Measurements from ENCODE around the gene NUMA1. TPM values are rescaled to one million over a fixed set of nuclear protein-coding genes. Genes with fewer than 3 reads are reported as not detected.

The NUMA1 gene, protein sequence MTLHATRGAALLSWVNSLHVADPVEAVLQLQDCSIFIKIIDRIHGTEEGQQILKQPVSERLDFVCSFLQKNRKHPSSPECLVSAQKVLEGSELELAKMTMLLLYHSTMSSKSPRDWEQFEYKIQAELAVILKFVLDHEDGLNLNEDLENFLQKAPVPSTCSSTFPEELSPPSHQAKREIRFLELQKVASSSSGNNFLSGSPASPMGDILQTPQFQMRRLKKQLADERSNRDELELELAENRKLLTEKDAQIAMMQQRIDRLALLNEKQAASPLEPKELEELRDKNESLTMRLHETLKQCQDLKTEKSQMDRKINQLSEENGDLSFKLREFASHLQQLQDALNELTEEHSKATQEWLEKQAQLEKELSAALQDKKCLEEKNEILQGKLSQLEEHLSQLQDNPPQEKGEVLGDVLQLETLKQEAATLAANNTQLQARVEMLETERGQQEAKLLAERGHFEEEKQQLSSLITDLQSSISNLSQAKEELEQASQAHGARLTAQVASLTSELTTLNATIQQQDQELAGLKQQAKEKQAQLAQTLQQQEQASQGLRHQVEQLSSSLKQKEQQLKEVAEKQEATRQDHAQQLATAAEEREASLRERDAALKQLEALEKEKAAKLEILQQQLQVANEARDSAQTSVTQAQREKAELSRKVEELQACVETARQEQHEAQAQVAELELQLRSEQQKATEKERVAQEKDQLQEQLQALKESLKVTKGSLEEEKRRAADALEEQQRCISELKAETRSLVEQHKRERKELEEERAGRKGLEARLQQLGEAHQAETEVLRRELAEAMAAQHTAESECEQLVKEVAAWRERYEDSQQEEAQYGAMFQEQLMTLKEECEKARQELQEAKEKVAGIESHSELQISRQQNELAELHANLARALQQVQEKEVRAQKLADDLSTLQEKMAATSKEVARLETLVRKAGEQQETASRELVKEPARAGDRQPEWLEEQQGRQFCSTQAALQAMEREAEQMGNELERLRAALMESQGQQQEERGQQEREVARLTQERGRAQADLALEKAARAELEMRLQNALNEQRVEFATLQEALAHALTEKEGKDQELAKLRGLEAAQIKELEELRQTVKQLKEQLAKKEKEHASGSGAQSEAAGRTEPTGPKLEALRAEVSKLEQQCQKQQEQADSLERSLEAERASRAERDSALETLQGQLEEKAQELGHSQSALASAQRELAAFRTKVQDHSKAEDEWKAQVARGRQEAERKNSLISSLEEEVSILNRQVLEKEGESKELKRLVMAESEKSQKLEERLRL (N-terminal part only)
- total RNA-seq = 100 to 1,000 TPM; 161 to 277 TPM
- 100 to 1,000 TPM in 1 of 2 donors, 10 to 100 TPM in 1; 79.9 to 166 TPM for polyA plus RNA-seq
- long read RNA-seq, donor 1, transcript NUMA1-217 (7 exons, 2,276 nt) = minor isoform, 10 of 179 reads
- long read RNA-seq, donor 1, transcript NUMA1-223 (14 exons, 2,766 nt) = major isoform, 22 of 179 reads
- long read RNA-seq, donor 1, transcript NUMA1-212 (12 exons, 1,686 nt) = minor isoform, 7 of 179 reads
- long read RNA-seq, donor 1, partial matches to known transcripts = 129 of 179 reads
- long read RNA-seq, donor 1, other reads (novel, unspliced or antisense) = 0 of 179 reads
- long read RNA-seq, donor 2, partial matches to known transcripts = 22 of 29 reads
- long read RNA-seq, donor 2, other reads (novel, unspliced or antisense) = 0 of 29 reads
- long read RNA-seq, donor 3, transcript NUMA1-212 (12 exons, 1,686 nt) = minor isoform, 5 of 59 reads
- long read RNA-seq, donor 3, transcript NUMA1-223 (14 exons, 2,766 nt) = major isoform, 15 of 59 reads
- long read RNA-seq, donor 3, transcript NUMA1-217 (7 exons, 2,276 nt) = minor isoform, 7 of 59 reads
- long read RNA-seq, donor 3, partial matches to known transcripts = 24 of 59 reads
- long read RNA-seq, donor 3, other reads (novel, unspliced or antisense) = 0 of 59 reads
- long read RNA-seq, donor 4, transcript NUMA1-223 (14 exons, 2,766 nt) = major isoform, 7 of 73 reads
- long read RNA-seq, donor 4, partial matches to known transcripts = 56 of 73 reads
- long read RNA-seq, donor 4, other reads (novel, unspliced or antisense) = 0 of 73 reads
- long read RNA-seq, donor 5, transcript NUMA1-217 (7 exons, 2,276 nt) = minor isoform, 8 of 100 reads
- long read RNA-seq, donor 5, transcript NUMA1-223 (14 exons, 2,766 nt) = major isoform, 19 of 100 reads
- long read RNA-seq, donor 5, partial matches to known transcripts = 65 of 100 reads
- long read RNA-seq, donor 5, other reads (novel, unspliced or antisense) = 0 of 100 reads

DNA sequence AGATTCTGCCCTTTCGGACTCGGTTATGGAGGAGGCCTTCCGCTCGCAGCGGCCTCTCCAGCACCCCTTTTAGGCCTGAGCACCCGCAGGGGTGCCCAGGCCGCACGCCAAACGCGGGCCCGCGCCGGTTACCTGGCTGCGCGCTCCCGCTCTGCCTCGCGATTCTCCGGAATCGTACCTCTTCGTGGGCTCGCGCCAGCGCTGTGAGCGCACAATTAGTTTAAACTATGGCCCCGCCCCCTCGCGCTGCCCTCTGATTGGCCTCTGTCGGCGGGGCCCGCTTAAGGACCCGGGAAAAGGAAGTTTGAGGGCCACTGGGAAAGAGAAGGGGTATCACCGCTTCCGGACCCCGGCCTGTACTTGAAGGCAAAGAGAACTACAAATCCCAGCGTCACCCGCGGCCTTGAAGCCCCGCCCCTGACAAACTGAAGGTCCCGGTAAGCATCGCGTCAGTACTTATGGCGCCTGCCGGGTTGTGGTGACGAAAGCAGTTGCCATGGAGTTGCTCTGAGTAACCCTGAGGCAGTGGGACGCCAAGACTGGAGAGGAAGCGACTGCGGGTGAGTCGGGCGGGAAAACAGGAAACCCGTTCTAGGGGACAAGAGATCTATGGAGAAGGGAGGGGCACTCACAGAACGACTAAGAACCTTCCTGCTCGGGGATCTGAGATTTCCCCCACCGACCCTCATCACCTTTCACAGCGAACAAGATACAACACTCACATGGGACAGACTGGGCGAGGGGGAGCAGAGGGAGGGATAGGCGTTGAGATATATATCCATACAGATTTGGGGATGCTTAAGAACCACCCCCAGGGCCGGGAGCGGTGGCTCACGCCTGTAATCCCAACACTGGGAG, at the start of gene NUMA1, which contains the start of gene LRRC51:
NUMA1 (minus strand) TSS at position 217 of the 858 bp plus-strand sequence. CDS start 44,599 bp downstream, outside the sequence.
LRRC51 (plus strand) TSS at position 525 of the 858 bp plus-strand sequence. CDS start 8,234 bp downstream, outside the sequence.
- no peak for TF ChIP-seq CTCF (IDR thresholded peaks at IDR 0.05; ENCODE audit: control extremely low read depth, extremely low read depth)
- H3K36me3 ChIP-seq (ENCODE audit: control insufficient read depth in 4 of 4, insufficient read depth in 4 of 4, low read length in 4 of 4) = peaks cover 0 to 3% (median 1%) of the 10 kb centered on the region in 4 donors
- ATAC-seq (ENCODE audit: insufficient read depth, low FRiP score) = peak; percentile 98
- peak within 1 kb of the TSS; percentile 93 to 95 for H3K27ac ChIP-seq (ENCODE audit: low read depth in 1 of 2, low read length in 1 of 2)
- DNase-seq = peak; percentile 100
- no peaks in the 10 kb centered on the region for H3K9me3 ChIP-seq (ENCODE audit: control insufficient read depth in 4 of 4, insufficient read depth in 3 of 4, low read length in 3 of 4)
- H3K9ac ChIP-seq (ENCODE audit: insufficient read depth in 1 of 2, low read length in 2 of 2) = peak within 1 kb of the TSS; percentile 83 to 96
- H3K4me1 ChIP-seq (ENCODE audit: control insufficient read depth in 5 of 5, insufficient read depth in 5 of 5, low read length in 5 of 5) = peaks cover 0 to 21% (median 0%) of the 10 kb centered on the region in 5 donors
- 0 to 1% methylated on average over 60 of the region's 60 CpGs for WGBS, 2 donors
- H3K27me3 ChIP-seq (ENCODE audit: control insufficient read depth in 3 of 3, insufficient read depth in 3 of 3, low read length in 2 of 3) = no peaks in the 10 kb centered on the region
- H3K4me3 ChIP-seq = peak within 1 kb of the TSS; percentile 67

- no peak overlapping the region for H3K27ac ChIP-seq (ENCODE audit: low read depth in 1 of 2, low read length in 1 of 2)
- ATAC-seq (ENCODE audit: insufficient read depth, low FRiP score) (no peak), DNase-seq (no peak)
- TF ChIP-seq CTCF (IDR thresholded peaks at IDR 0.05; ENCODE audit: control extremely low read depth, extremely low read depth) = no peak
- peaks cover 0 to 3% (median 0%) of the 10 kb centered on the region in 3 donors for H3K27me3 ChIP-seq (ENCODE audit: control insufficient read depth in 3 of 3, insufficient read depth in 3 of 3, low read length in 2 of 3)
- H3K4me3 ChIP-seq = no peak overlapping the region
- 79 to 87% methylated on average over 3 of the region's 3 CpGs for WGBS, 2 donors
- H3K4me1 ChIP-seq (ENCODE audit: control insufficient read depth in 5 of 5, insufficient read depth in 5 of 5, low read length in 5 of 5) = no peaks in the 10 kb centered on the region
- no peaks in the 10 kb centered on the region for H3K36me3 ChIP-seq (ENCODE audit: control insufficient read depth in 4 of 4, insufficient read depth in 4 of 4, low read length in 4 of 4)
- H3K9me3 ChIP-seq (ENCODE audit: control insufficient read depth in 4 of 4, insufficient read depth in 3 of 4, low read length in 3 of 4) = no peaks in the 10 kb centered on the region
- no peak overlapping the region for H3K9ac ChIP-seq (ENCODE audit: insufficient read depth in 1 of 2, low read length in 2 of 2)
Observed at GRCh38 chr11:72129381-72129780, 49.0 kb upstream of the NUMA1 start.
